Measurements from ENCODE around the gene C1orf21.

C1orf21 gene

DNA sequence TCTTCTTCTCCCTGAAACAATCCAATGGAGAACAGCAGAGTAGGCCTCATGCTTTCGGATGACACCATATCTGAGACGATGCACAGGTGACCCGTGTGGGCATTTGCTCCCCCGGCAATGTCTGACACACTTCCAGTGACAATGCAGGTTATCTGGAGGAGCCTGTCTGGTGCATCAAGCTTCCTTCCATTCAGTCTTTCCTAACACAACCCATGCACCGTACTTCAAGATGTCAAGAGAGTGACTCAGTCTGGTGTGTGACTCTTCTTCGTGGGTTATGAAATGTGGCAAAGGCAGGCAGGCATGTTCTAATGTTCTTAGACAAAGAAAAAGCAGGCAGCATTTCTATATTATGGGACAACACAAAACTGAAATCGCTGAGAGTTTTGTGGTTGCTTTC is 208.8 kb downstream of the C1orf21 start:
- H3K27me3 ChIP-seq (ENCODE audit: control insufficient read depth in 1 of 2, insufficient read depth in 2 of 2, low read length in 2 of 2): no peaks in the 10 kb centered on the region
- peaks cover 11 to 22% of the 10 kb centered on the region in 2 donors for H3K4me1 ChIP-seq (ENCODE audit: control insufficient read depth in 1 of 2, insufficient read depth in 2 of 2, low read length in 2 of 2)
- no peak overlapping the region for H3K27ac ChIP-seq (ENCODE audit: low read depth, low read length)
- no peaks in the 10 kb centered on the region for H3K9me3 ChIP-seq (ENCODE audit: control insufficient read depth in 1 of 2, low read length in 2 of 2)
- no peak overlapping the region for H3K4me3 ChIP-seq (ENCODE audit: low read depth in 1 of 2, low read length in 2 of 2)
- H3K36me3 ChIP-seq (ENCODE audit: control insufficient read depth in 1 of 2, insufficient read depth in 2 of 2, low read length in 2 of 2): peaks cover 0 to 7% of the 10 kb centered on the region in 2 donors
- no peak overlapping the region for H3K9ac ChIP-seq (ENCODE audit: low read depth in 1 of 2, low read length in 2 of 2)

DNA sequence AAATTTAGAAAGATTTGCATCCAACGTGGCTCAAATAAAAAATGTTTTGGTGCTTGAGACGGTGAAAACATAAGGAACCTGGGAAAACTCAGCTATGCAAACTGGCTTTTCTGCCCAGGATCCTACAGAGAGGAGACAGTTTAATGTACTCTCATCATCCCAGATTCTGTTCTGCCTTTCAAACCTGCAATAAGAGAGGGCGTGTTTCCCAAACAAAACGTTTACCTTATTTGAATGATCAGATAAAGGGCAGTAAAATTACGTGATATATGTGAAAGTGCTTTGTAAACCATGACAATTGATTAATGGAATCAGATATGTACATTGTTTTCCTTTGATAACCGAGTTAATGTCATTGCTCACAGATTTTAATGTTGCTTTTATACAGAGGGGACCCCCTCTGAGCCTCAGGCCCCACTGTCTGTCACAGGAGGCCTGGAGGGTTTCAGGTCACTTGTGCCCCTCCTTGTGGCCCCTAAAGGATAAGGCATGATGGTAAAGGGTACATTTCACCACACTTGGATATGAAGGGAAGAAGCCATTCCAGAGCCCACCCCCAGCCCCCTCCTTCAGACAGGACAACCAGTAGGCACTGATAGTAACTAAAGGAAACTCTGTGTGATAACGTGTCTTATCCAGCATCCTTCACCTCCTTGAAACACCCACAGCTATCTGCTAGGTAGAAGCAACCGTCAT is 210.3 kb downstream of the C1orf21 start:
- Histone ChIP-seq H3K36me3 (ENCODE audit: control insufficient read depth in 1 of 2, insufficient read depth in 2 of 2, low read length in 2 of 2) (peaks cover 2 to 7% of the 10 kb centered on the region in 2 donors), H3K9me3 (ENCODE audit: control insufficient read depth in 1 of 2, low read length in 2 of 2) (no peaks in the 10 kb centered on the region), H3K9ac (ENCODE audit: low read depth in 1 of 2, low read length in 2 of 2) (no peak overlapping the region), H3K27ac (ENCODE audit: low read depth, low read length) (no peak overlapping the region), H3K27me3 (ENCODE audit: control insufficient read depth in 1 of 2, insufficient read depth in 2 of 2, low read length in 2 of 2) (no peaks in the 10 kb centered on the region), H3K4me3 (ENCODE audit: low read depth in 1 of 2, low read length in 2 of 2) (no peak overlapping the region), H3K4me1 (ENCODE audit: control insufficient read depth in 1 of 2, insufficient read depth in 2 of 2, low read length in 2 of 2) (peaks cover 11 to 22% of the 10 kb centered on the region in 2 donors)

DNA sequence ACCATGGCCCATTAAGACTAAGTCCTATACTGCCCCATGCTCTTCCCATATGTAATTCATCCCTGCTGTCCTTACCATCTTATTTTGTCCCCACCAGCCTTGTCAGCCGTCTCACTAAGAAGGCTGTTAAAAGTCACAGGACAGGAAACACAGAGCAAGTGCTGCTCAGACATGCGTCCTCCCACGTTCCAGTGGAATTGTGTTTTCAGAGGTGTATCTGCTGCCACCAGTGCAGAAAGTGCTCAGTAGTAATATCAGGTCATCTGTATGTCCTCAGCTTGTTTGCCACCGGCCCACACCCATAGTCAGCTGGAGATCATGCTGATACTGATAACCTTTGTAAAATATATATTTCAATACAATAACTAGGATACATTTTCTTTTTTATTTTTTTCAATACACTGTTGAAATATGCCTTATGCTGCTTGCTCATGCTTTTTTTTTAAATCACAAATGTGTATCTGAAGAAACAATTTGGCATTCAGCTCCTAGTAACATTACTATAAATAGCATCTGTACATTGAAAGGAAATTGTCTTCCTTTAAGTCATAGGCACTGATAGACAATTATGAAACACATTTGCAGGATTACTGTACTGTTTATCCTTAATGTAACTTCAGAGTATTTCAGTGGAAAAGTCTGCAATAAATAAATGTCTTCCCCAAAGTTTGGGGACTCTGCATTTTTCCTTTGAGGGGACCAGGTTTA is 211.0 kb downstream of the C1orf21 start:
- Histone ChIP-seq H3K27ac (ENCODE audit: low read depth, low read length) (no peak overlapping the region), H3K27me3 (ENCODE audit: control insufficient read depth in 1 of 2, insufficient read depth in 2 of 2, low read length in 2 of 2) (no peaks in the 10 kb centered on the region), H3K9me3 (ENCODE audit: control insufficient read depth in 1 of 2, low read length in 2 of 2) (no peaks in the 10 kb centered on the region), H3K4me3 (ENCODE audit: low read depth in 1 of 2, low read length in 2 of 2) (no peak overlapping the region), H3K36me3 (ENCODE audit: control insufficient read depth in 1 of 2, insufficient read depth in 2 of 2, low read length in 2 of 2) (peaks cover 3 to 4% of the 10 kb centered on the region in 2 donors), H3K9ac (ENCODE audit: low read depth in 1 of 2, low read length in 2 of 2) (no peak overlapping the region), H3K4me1 (ENCODE audit: control insufficient read depth in 1 of 2, insufficient read depth in 2 of 2, low read length in 2 of 2) (peaks cover 11 to 22% of the 10 kb centered on the region in 2 donors)

DNA sequence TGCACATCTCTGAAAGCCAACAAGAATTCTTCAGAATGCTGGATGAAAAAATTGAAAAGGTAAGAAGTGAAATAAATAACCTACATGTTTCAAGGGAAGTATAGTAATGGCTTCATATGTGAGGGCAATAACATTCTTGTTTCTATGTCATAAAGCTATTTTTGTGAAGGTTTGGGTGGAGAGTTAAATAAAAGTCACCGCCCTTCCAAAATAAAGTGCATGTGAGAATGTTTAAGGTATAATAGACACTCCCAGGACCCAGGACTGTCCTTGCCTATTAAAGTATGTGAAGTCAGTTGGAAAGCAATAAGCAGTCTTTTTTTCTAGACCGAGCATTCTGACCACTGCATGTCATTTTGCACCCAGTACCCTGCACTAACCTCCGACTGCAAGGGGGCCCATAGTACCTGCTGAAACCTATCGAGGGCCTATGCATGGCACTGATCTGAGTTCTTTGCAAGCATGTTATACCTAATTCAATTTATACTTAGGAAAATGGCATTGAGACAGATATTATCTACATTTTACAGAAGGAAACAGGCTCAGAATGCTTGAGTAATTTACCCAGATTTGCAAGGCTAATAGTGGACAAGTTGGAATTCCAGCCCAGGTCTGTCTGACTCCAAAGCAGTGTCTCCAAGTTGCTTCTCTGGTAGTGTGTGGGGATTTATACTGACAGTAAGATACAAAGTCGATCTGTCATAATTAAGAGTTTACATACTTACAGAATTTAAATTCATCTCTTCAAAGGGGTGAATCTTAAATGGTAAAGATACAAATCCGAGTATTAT is 211.8 kb downstream of the C1orf21 start:
- Histone ChIP-seq H3K36me3 (ENCODE audit: control insufficient read depth in 1 of 2, insufficient read depth in 2 of 2, low read length in 2 of 2) (peaks cover 3 to 4% of the 10 kb centered on the region in 2 donors), H3K27ac (ENCODE audit: low read depth, low read length) (no peak overlapping the region), H3K4me3 (ENCODE audit: low read depth in 1 of 2, low read length in 2 of 2) (no peak overlapping the region), H3K4me1 (ENCODE audit: control insufficient read depth in 1 of 2, insufficient read depth in 2 of 2, low read length in 2 of 2) (peaks cover 11 to 22% of the 10 kb centered on the region in 2 donors), H3K27me3 (ENCODE audit: control insufficient read depth in 1 of 2, insufficient read depth in 2 of 2, low read length in 2 of 2) (no peaks in the 10 kb centered on the region), H3K9me3 (ENCODE audit: control insufficient read depth in 1 of 2, low read length in 2 of 2) (no peaks in the 10 kb centered on the region), H3K9ac (ENCODE audit: low read depth in 1 of 2, low read length in 2 of 2) (no peak overlapping the region)

DNA sequence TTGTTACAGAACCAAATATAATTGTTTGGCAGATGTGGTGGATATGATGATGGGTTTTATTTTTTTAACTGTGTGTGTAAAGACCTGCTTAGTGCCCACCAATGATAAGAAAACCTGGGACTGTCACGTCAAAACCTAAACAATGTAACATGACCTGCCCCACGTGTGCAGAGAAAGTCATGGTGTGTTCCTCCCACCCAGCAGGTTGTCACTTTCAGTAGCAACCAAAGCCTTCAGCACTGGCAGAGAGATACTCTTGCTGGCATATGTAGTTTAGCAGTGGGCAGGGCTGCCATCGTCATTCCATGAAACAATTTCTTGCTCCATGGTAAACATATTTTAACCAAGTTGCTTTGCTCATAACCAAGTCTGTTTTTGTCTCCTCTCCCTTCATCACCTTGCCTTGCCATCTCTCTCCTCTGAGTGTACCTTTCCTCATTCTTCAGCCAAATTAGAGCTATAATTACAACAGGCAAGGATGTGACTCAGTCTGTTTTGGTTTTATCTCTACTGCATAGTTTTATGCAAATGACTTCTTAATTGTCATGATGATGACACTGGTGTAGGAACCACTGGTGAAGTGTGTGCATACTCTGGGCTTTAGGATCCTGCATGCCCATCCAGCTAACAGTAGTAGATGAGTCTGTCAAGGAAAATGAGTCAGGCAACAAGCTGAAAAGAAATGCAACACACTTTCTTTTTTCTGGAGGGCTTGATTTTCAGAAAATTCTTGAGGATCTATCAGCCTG is 217.5 kb downstream of the C1orf21 start:
- H3K9ac ChIP-seq (ENCODE audit: low read depth in 1 of 2, low read length in 2 of 2): no peak overlapping the region

DNA sequence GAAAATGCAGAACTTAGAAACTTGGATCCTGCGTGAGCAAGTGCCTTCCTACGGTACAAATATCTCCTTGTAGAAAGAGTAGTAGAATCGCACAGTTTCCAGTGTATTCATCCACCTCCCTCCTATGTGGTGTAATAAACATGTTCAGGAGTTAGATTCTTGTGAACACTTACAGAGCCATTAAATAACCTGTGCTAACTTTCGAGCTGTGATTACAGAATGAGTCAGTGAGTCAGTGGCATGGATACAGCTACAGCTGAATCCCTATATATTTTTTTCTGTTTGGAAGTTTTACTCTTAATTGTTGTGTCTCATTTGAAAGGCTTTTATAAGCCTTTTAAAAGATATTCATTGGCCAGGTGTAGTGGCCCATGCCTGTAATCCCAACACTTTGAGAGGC is 219.1 kb downstream of the C1orf21 start:
- no peak overlapping the region for H3K9ac ChIP-seq (ENCODE audit: low read depth in 1 of 2, low read length in 2 of 2)
- H3K9me3 ChIP-seq (ENCODE audit: control insufficient read depth in 1 of 2, low read length in 2 of 2): no peaks in the 10 kb centered on the region
- H3K36me3 ChIP-seq (ENCODE audit: control insufficient read depth in 1 of 2, insufficient read depth in 2 of 2, low read length in 2 of 2): peaks cover 0 to 16% of the 10 kb centered on the region in 2 donors
- no peak overlapping the region for H3K4me3 ChIP-seq (ENCODE audit: low read depth in 1 of 2, low read length in 2 of 2)
- no peaks in the 10 kb centered on the region for H3K4me1 ChIP-seq (ENCODE audit: control insufficient read depth in 1 of 2, insufficient read depth in 2 of 2, low read length in 2 of 2)
- no peak overlapping the region for H3K27ac ChIP-seq (ENCODE audit: low read depth, low read length)
- no peaks in the 10 kb centered on the region for H3K27me3 ChIP-seq (ENCODE audit: control insufficient read depth in 1 of 2, insufficient read depth in 2 of 2, low read length in 2 of 2)

More for the DNA sequence above, 217.5 kb downstream of the C1orf21 start:
- Histone ChIP-seq H3K4me3 (ENCODE audit: low read depth in 1 of 2, low read length in 2 of 2) (no peak overlapping the region), H3K27ac (ENCODE audit: low read depth, low read length) (no peak overlapping the region), H3K9me3 (ENCODE audit: control insufficient read depth in 1 of 2, low read length in 2 of 2) (no peaks in the 10 kb centered on the region), H3K4me1 (ENCODE audit: control insufficient read depth in 1 of 2, insufficient read depth in 2 of 2, low read length in 2 of 2) (no peaks in the 10 kb centered on the region), H3K27me3 (ENCODE audit: control insufficient read depth in 1 of 2, insufficient read depth in 2 of 2, low read length in 2 of 2) (no peaks in the 10 kb centered on the region), H3K36me3 (ENCODE audit: control insufficient read depth in 1 of 2, insufficient read depth in 2 of 2, low read length in 2 of 2) (peaks cover 0 to 16% of the 10 kb centered on the region in 2 donors)

DNA sequence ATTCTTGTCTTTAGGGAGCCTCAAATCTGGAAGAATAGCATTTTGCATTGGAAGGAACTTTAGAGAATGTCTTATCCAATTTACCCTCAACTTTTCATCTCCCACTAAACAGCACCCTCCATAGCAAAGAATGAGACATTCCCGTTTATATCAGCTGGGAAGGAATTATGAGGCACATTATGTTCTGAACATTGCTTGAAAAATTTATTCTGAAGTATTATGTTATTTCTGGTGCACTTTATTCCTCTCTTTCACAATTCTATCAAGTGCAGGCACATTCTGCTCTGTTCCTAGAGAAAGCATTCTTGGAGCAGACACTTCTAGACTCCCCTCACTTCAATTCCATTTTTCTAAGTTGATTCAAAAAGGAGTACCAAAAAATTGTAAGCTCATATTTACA is 220.0 kb downstream of the C1orf21 start:
- Histone ChIP-seq H3K27ac (ENCODE audit: low read depth, low read length) (no peak overlapping the region), H3K4me3 (ENCODE audit: low read depth in 1 of 2, low read length in 2 of 2) (no peak overlapping the region), H3K36me3 (ENCODE audit: control insufficient read depth in 1 of 2, insufficient read depth in 2 of 2, low read length in 2 of 2) (peaks cover 0 to 16% of the 10 kb centered on the region in 2 donors), H3K27me3 (ENCODE audit: control insufficient read depth in 1 of 2, insufficient read depth in 2 of 2, low read length in 2 of 2) (no peaks in the 10 kb centered on the region), H3K9me3 (ENCODE audit: control insufficient read depth in 1 of 2, low read length in 2 of 2) (no peaks in the 10 kb centered on the region), H3K4me1 (ENCODE audit: control insufficient read depth in 1 of 2, insufficient read depth in 2 of 2, low read length in 2 of 2) (no peaks in the 10 kb centered on the region), H3K9ac (ENCODE audit: low read depth in 1 of 2, low read length in 2 of 2) (no peak overlapping the region)

DNA sequence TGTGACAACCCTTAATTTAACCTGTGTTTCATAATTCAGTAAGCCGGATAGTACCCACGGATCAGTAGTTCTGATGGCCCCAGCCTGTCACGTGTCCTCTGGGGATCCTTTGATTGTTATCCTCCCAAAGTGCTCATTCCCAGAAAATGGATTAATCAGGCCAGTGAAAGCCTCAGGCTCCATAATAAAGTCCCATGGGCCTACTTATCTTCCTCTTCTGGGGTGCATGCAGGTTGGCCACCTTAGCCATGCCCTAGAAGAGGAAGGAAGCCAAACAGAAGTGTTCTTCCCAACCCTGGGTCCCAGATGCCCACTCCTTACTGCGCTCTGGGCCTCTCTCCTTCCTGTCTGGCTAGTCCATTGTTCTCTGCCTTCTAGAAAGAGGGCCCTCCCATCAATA is 221.8 kb downstream of the C1orf21 start:
- no peak overlapping the region for H3K4me3 ChIP-seq (ENCODE audit: low read depth in 1 of 2, low read length in 2 of 2)
- no peaks in the 10 kb centered on the region for H3K27me3 ChIP-seq (ENCODE audit: control insufficient read depth in 1 of 2, insufficient read depth in 2 of 2, low read length in 2 of 2)
- no peak overlapping the region for H3K9ac ChIP-seq (ENCODE audit: low read depth in 1 of 2, low read length in 2 of 2)
- no peak overlapping the region for H3K27ac ChIP-seq (ENCODE audit: low read depth, low read length)
- H3K36me3 ChIP-seq (ENCODE audit: control insufficient read depth in 1 of 2, insufficient read depth in 2 of 2, low read length in 2 of 2): peaks cover 0 to 13% of the 10 kb centered on the region in 2 donors
- H3K4me1 ChIP-seq (ENCODE audit: control insufficient read depth in 1 of 2, insufficient read depth in 2 of 2, low read length in 2 of 2): no peaks in the 10 kb centered on the region
- H3K9me3 ChIP-seq (ENCODE audit: control insufficient read depth in 1 of 2, low read length in 2 of 2): no peaks in the 10 kb centered on the region

DNA sequence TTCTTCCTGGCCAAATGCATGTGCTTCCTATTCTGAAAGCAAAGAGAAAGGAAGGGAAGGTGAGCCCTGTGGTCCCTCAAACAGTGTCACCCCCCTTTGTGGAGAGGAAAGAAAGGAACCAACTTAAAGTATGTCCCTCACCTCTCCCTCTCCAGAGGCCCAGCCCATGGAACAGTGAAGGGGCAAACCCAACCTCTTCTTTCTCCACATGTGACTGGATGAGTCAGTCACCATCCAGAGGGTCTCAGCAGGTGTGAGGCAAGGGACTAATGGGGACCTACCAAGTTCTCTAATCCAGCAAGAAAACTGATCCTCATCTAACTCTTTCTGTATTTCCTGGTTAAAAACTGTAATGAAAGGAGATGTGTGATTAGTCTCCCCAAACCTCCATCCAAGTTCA is 222.2 kb downstream of the C1orf21 start:
- Histone ChIP-seq H3K27ac (ENCODE audit: low read depth, low read length) (no peak overlapping the region), H3K27me3 (ENCODE audit: control insufficient read depth in 1 of 2, insufficient read depth in 2 of 2, low read length in 2 of 2) (no peaks in the 10 kb centered on the region), H3K9ac (ENCODE audit: low read depth in 1 of 2, low read length in 2 of 2) (no peak overlapping the region), H3K4me3 (ENCODE audit: low read depth in 1 of 2, low read length in 2 of 2) (no peak overlapping the region), H3K9me3 (ENCODE audit: control insufficient read depth in 1 of 2, low read length in 2 of 2) (no peaks in the 10 kb centered on the region), H3K36me3 (ENCODE audit: control insufficient read depth in 1 of 2, insufficient read depth in 2 of 2, low read length in 2 of 2) (peaks cover 0 to 13% of the 10 kb centered on the region in 2 donors), H3K4me1 (ENCODE audit: control insufficient read depth in 1 of 2, insufficient read depth in 2 of 2, low read length in 2 of 2) (no peaks in the 10 kb centered on the region)
